HepG2 (cell line): ENCODE measurements around the gene KCNJ13. TPM values are rescaled to one million over a fixed set of nuclear protein-coding genes. Genes with fewer than 3 reads are reported as not detected.
A peak's percentile ranks its signal among the peaks of the same experiment; 100 is the strongest.

Experiments
- ATAC-seq: fragments of 200-7000 bp; cut with Tn5 transposase; 3 replicates; pipeline ENCODE4 v1.9.1; 2020; ENCODE audit warnings: mild to moderate bottlenecking, moderate library complexity
- BruUV-seq: library from RNA; stranded (reverse); fragments of 400-500 nt; replicated peaks from 2 replicates; lab custom pipeline; 2021; lab: Mats Ljungman, UMichigan
- CTCF ChIA-PET: fragments of 300-600 bp; formaldehyde crosslinking; extraction: SDS; loops from one replicate; lab custom pipeline; 2021; ENCODE audit warnings: low total read pairs, inconsistent platforms, low intra/inter-chr PET ratio; lab: Yijun Ruan, JAX
- POLR2A ChIA-PET: fragments of 350-600 bp; sonication (Branson Sonifier 250); formaldehyde crosslinking; loops from one replicate; lab custom pipeline; 2020; ENCODE audit warnings: antibody characterized with exemption, inconsistent platforms; lab: Yijun Ruan, JAX
- DNase-seq: peaks from one replicate; pipeline ENCODE4 v3.0.0-alpha.2; 2015; ENCODE audit warnings: low spot score
- FAIRE-seq: peaks from 3 replicates; lab custom pipeline; 2011; peaks lifted over from hg19 to GRCh38; lab: Jason Lieb, UNC
- H2AFZ ChIP-seq: one replicate; pipeline ENCODE4 v1.6.1; 2011; ENCODE audit warnings: low read length, inconsistent platforms
- H3K27ac ChIP-seq: fragments of 300-600 bp; 3 replicates; pipeline ENCODE4 v1.8.0; 2011; ENCODE audit warnings: mixed run types, mild to moderate bottlenecking, mixed read lengths, low read length, inconsistent platforms; ENCODE audit not compliant: insufficient read depth; ENCODE audit errors: extremely low read length
- H3K27me3 ChIP-seq, 2 experiments: fragments of 200-600 bp in 1 of 2; 2 replicates in 1 of 2; 3 replicates in 1 of 2; pipeline versions ENCODE4 v1.6.0 to v1.8.0; 2011; ENCODE audit warnings: low read length in 2 of 2, mild to moderate bottlenecking in 2 of 2, moderate library complexity in 2 of 2, inconsistent platforms in 1 of 2; ENCODE audit not compliant: insufficient read depth in 2 of 2, control insufficient read depth in 1 of 2
- H3K36me3 ChIP-seq, 2 experiments: fragments of 200-600 bp in 1 of 2; replicated peaks in 1 of 2; 2 replicates in 1 of 2; 3 replicates in 1 of 2; pipeline versions ENCODE4 v1.5.1 to v1.8.0; 2011; ENCODE audit warnings: low read length in 2 of 2, inconsistent platforms in 1 of 2; ENCODE audit not compliant: insufficient read depth in 2 of 2, control insufficient read depth in 1 of 2
- H3K4me1 ChIP-seq: 2 replicates; pipeline ENCODE4 v1.5.1; 2012; ENCODE audit warnings: low read length, inconsistent platforms; ENCODE audit not compliant: insufficient read depth
- H3K4me2 ChIP-seq: 2 replicates; pipeline ENCODE4 v1.6.0; 2011; ENCODE audit warnings: low read depth, low read length, inconsistent platforms
- H3K4me3 ChIP-seq, 3 experiments: fragments of 200-600 bp in 1 of 3; sonication (generic), shearing (Covaris generic) in 1 of 3; replicated peaks in 1 of 3; 2 replicates each; pipeline ENCODE4 v1.5.1; 2011 to 2016; ENCODE audit warnings: low read length in 3 of 3, inconsistent platforms in 2 of 3, low read depth in 2 of 3, mild to moderate bottlenecking in 2 of 3, control low read depth in 1 of 3, mixed read lengths in 1 of 3; ENCODE audit not compliant: insufficient read depth in 1 of 3
- H3K79me2 ChIP-seq: one replicate; pipeline ENCODE4 v1.6.1; 2011; ENCODE audit warnings: low read length, inconsistent platforms; ENCODE audit not compliant: insufficient read depth
- H3K9ac ChIP-seq: 2 replicates; pipeline ENCODE4 v1.6.0; 2011; ENCODE audit warnings: mild to moderate bottlenecking, low read depth, low read length, inconsistent platforms; ENCODE audit not compliant: insufficient read depth
- H3K9me3 ChIP-seq: 2 replicates; pipeline ENCODE4 v1.5.1; 2012; ENCODE audit warnings: mild to moderate bottlenecking, low read length
- H4K20me1 ChIP-seq: 2 replicates; pipeline ENCODE4 v1.6.0; 2011; ENCODE audit warnings: inconsistent platforms, mild to moderate bottlenecking, low read length, moderate library complexity; ENCODE audit not compliant: insufficient read depth
- STAG1 ChIP-seq: sonication (generic); formaldehyde crosslinking; IDR thresholded peaks from 2 replicates; pipeline ENCODE4 v1.4.0; 2020; ENCODE audit warnings: missing genetic modification reagents
- ZFP36L2 ChIP-seq: sonication (generic); formaldehyde crosslinking; IDR thresholded peaks from 2 replicates; pipeline ENCODE4 v1.4.0; 2020; ENCODE audit warnings: missing genetic modification reagents
- ZFX ChIP-seq: sonication (generic); formaldehyde crosslinking; IDR thresholded peaks from 2 replicates; pipeline ENCODE4 v1.4.0; 2020; ENCODE audit warnings: mild to moderate bottlenecking, low read depth, missing genetic modification reagents, moderate library complexity
- ZMYM2 ChIP-seq: sonication (generic); formaldehyde crosslinking; IDR thresholded peaks from 2 replicates; pipeline ENCODE4 v1.8.0; 2022; ENCODE audit warnings: mild to moderate bottlenecking, missing genetic modification reagents
- ZNF224 ChIP-seq: sonication (generic); formaldehyde crosslinking; IDR thresholded peaks from 2 replicates; pipeline ENCODE4 v1.5.0; 2020; ENCODE audit warnings: mild to moderate bottlenecking, missing genetic modification reagents
- ZNF570 ChIP-seq: sonication (generic); formaldehyde crosslinking; IDR thresholded peaks from 2 replicates; pipeline ENCODE4 v1.4.0; 2020; ENCODE audit warnings: mild to moderate bottlenecking, missing genetic modification reagents, borderline replicate concordance
- WGBS: methylation state at CpG from one replicate; pipeline ENCODE4 v1.1.6; 2017; ENCODE audit warnings: low lambda C conversion rate; 5-methylcytosine and 5-hydroxymethylcytosine counted together
- in situ Hi-C: cut with HindIII; loops from 2 replicates; pipeline ENCODE4 v1.10.0; 2017; ENCODE audit warnings: low pct_unique_long_range_greater_than_20kb; ENCODE audit not compliant: extremely low pct_ligation_motif_present
- intact Hi-C: fragments of 100-400 bp; cut with micrococcal nuclease; formaldehyde crosslinking; loops from one replicate; pipeline ENCODE4 v1.10.0; 2022; ENCODE audit not compliant: unreplicated experiment
- polyA plus RNA-seq, 8 experiments: library from polyadenylated mRNA; depleted of rRNA in 3 of 8; stranded (reverse) in 7 of 8; unstranded in 1 of 8; fragments of >200 nt; fragmentation: Illumina TruSeq in 4 of 8; extraction: Trizol in 4 of 8; gene quantifications; 2 replicates each; pipeline versions ENCODE4 v1.2.1 to v1.2.3, GENCODE V29; 2011 to 2016; ENCODE audit warnings: low read depth in 4 of 8, missing spikeins in 1 of 8, mixed read lengths in 1 of 8; ENCODE audit not compliant: insufficient read depth in 1 of 8
- total RNA-seq, 5 experiments: library from RNA; depleted of rRNA; stranded (reverse); fragments of >200 nt; fragmentation: Illumina TruSeq; extraction: Trizol; gene quantifications; 2 replicates each; pipeline ENCODE4 v1.2.3, GENCODE V29; 2016; ENCODE audit warnings: low read depth in 1 of 5
- TF ChIP-seq, protein P1 (sequence below): IDR thresholded peaks from 2 replicates; pipeline ENCODE4 v1.6.1; 2016; ENCODE audit warnings: low read depth
- TF ChIP-seq, protein P2 (sequence below): fragments of 450-650 bp; IDR thresholded peaks from 2 replicates; pipeline ENCODE4 v1.6.1; 2016
- TF ChIP-seq, protein P3 (sequence below): sonication (generic); formaldehyde crosslinking; IDR thresholded peaks from 2 replicates; pipeline ENCODE4 v1.5.0; 2020; ENCODE audit warnings: mild to moderate bottlenecking, missing genetic modification reagents, moderate library complexity

Gene KCNJ13
- total and polyA plus RNA-seq, 2 of the 13 experiments (the other 11 are each of a cell fraction or from before 2014, with no cell fraction given): not detected

DNA sequence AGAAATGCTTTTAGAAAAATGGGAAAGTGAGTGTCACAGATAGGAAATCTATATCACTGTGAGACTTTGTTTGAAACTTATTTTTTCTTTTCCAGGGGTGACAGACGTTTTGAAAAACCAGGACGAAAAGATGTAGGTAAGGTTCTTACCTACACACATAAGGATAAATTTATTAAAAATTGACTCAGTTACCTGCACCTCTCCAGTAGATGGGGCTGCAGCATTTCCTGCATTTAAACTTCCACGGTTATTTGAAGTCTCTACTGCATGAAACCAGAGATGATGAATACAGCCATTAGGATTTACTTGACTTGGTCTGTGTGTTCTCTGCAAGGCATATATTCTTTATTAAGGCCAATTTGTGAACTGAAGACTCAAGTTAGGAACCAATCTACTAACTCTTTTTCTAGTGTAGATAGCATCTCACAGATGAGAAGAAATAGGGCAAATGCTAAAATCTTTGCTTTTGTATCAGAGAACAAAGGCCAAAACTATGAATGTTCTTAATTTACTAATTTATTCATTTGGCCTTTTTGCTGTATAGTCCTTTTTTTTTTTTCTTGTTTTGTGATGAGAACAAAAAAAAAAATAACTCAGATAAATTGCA is 15.0 kb downstream of the KCNJ13 start:
- in situ Hi-C loops: no loop called here
- intact Hi-C loops: loop anchor here (5.0 kb wide), 1 partner anchor 491 kb away; the partner anchor contains the start of gene ATG16L1

More for the DNA sequence above, 15.0 kb downstream of the KCNJ13 start:
- Histone ChIP-seq H3K4me2 (no peak overlapping the region), H3K79me2 (no peaks in the 10 kb centered on the region), H3K4me3 (no peak overlapping the region), H3K4me1 (no peaks in the 10 kb centered on the region), H3K36me3 (peaks cover 15 to 75% of the 10 kb centered on the region in 2 experiments), H3K27ac (no peak overlapping the region), H4K20me1 (no peaks in the 10 kb centered on the region), H3K9me3 (no peaks in the 10 kb centered on the region), H3K9ac (no peak overlapping the region), H2AFZ (no peak overlapping the region), H3K27me3 (no peaks in the 10 kb centered on the region)
- peak; percentile 69 for ATAC-seq
- DNase-seq: peak; percentile 46
- ChIA-PET CTCF (no interaction called here), POLR2A (no interaction called here)
- no TSS peak for BruUV-seq
- FAIRE-seq: no peak
- 73% methylated on average over 3 of the region's 3 CpGs for WGBS
- TF ChIP-seq, protein P1, sequence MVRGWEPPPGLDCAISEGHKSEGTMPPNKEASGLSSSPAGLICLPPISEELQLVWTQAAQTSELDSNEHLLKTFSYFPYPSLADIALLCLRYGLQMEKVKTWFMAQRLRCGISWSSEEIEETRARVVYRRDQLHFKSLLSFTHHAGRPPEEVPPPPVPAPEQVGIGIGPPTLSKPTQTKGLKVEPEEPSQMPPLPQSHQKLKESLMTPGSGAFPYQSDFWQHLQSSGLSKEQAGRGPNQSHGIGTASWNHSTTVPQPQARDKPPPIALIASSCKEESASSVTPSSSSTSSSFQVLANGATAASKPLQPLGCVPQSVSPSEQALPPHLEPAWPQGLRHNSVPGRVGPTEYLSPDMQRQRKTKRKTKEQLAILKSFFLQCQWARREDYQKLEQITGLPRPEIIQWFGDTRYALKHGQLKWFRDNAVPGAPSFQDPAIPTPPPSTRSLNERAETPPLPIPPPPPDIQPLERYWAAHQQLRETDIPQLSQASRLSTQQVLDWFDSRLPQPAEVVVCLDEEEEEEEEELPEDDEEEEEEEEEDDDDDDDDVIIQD (CRISPR knock-in tag): 0 out of 2 replicates have a peak, but pooled peaks have one; percentile 30
- no peak for TF ChIP-seq ZFP36L2 (CRISPR knock-in tag)
- no peak for TF ChIP-seq ZMYM2 (CRISPR knock-in tag)
- no peak for TF ChIP-seq ZNF570 (CRISPR knock-in tag)
- TF ChIP-seq, protein P2, sequence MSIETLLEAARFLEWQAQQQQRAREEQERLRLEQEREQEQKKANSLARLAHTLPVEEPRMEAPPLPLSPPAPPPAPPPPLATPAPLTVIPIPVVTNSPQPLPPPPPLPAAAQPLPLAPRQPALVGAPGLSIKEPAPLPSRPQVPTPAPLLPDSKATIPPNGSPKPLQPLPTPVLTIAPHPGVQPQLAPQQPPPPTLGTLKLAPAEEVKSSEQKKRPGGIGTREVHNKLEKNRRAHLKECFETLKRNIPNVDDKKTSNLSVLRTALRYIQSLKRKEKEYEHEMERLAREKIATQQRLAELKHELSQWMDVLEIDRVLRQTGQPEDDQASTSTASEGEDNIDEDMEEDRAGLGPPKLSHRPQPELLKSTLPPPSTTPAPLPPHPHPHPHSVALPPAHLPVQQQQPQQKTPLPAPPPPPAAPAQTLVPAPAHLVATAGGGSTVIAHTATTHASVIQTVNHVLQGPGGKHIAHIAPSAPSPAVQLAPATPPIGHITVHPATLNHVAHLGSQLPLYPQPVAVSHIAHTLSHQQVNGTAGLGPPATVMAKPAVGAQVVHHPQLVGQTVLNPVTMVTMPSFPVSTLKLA: no peak
- TF ChIP-seq ZFX (CRISPR knock-in tag): no peak
- no peak for TF ChIP-seq ZNF224 (CRISPR knock-in tag)
- TF ChIP-seq, protein P3, sequence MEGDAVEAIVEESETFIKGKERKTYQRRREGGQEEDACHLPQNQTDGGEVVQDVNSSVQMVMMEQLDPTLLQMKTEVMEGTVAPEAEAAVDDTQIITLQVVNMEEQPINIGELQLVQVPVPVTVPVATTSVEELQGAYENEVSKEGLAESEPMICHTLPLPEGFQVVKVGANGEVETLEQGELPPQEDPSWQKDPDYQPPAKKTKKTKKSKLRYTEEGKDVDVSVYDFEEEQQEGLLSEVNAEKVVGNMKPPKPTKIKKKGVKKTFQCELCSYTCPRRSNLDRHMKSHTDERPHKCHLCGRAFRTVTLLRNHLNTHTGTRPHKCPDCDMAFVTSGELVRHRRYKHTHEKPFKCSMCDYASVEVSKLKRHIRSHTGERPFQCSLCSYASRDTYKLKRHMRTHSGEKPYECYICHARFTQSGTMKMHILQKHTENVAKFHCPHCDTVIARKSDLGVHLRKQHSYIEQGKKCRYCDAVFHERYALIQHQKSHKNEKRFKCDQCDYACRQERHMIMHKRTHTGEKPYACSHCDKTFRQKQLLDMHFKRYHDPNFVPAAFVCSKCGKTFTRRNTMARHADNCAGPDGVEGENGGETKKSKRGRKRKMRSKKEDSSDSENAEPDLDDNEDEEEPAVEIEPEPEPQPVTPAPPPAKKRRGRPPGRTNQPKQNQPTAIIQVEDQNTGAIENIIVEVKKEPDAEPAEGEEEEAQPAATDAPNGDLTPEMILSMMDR (CRISPR knock-in tag): peak; percentile 53
- peak; percentile 64 for TF ChIP-seq STAG1 (CRISPR knock-in tag)
